ENCODE data around the gene ING2.

The ING2 gene

DNA sequence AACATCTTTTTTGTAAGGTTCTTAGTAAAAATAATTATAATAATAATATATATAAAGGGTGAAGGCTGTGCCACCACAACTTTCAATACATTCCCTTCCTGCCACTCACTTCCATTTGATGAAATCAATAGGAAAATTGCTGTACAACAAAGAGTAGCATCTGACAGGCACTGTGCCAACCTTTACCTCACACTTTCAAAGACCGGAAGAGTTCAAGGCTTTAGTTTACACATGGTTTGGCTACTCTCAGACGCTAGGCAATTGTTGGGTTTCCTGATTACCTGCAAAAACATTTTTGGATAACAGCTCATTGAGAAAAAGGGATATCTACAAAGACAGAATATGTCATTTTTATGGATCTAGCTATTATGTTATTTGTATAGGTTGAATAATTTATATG, 5.5 kb upstream of the ING2 start:
- Histone ChIP-seq H3K27me3 (ENCODE audit: control insufficient read depth in 5 of 5, insufficient read depth in 4 of 5, low read length in 5 of 5) (no peaks in the 10 kb centered on the region), H3K9me3 (ENCODE audit: control insufficient read depth in 5 of 5, low read length in 5 of 5) (no peaks in the 10 kb centered on the region), H3K4me3 (ENCODE audit: low read depth in 1 of 5, low read length in 5 of 5) (no peak overlapping the region), H3K27ac (ENCODE audit: low read depth, low read length) (no peak overlapping the region), H3K36me3 (ENCODE audit: control insufficient read depth in 5 of 5, insufficient read depth in 5 of 5, low read length in 5 of 5) (peaks cover 0 to 5% (median 0%) of the 10 kb centered on the region in 5 donors), H3K4me1 (ENCODE audit: control insufficient read depth in 5 of 5, insufficient read depth in 5 of 5, low read length in 5 of 5) (peaks cover 2 to 26% (median 25%) of the 10 kb centered on the region in 5 donors), H3K9ac (ENCODE audit: low read length in 5 of 5) (no peak overlapping the region)

DNA sequence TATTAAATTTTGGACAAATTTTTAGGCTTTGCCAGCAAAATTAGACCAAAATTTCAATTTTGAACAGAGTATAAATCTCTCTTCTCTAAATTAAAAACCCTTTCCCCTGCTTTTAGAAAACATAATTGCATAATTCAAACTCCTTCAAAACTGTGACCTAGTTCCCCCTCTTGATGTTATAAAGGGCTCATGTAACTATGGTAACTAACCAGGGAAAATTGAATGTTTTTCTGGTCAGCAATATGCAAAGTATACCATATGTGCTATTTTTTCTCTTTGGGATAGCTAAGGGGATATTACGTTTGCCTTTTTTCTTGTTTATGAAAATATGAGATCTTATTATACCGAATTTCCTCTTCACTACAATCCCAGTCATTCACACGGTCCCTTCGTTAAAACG, 5.1 kb upstream of the ING2 start:
- Histone ChIP-seq H3K9me3 (ENCODE audit: control insufficient read depth in 5 of 5, low read length in 5 of 5) (no peaks in the 10 kb centered on the region), H3K4me1 (ENCODE audit: control insufficient read depth in 5 of 5, insufficient read depth in 5 of 5, low read length in 5 of 5) (peaks cover 2 to 26% (median 25%) of the 10 kb centered on the region in 5 donors), H3K27ac (ENCODE audit: low read depth, low read length) (no peak overlapping the region), H3K4me3 (ENCODE audit: low read depth in 1 of 5, low read length in 5 of 5) (no peak overlapping the region), H3K9ac (ENCODE audit: low read length in 5 of 5) (no peak overlapping the region), H3K36me3 (ENCODE audit: control insufficient read depth in 5 of 5, insufficient read depth in 5 of 5, low read length in 5 of 5) (peaks cover 0 to under 1% (median 0%) of the 10 kb centered on the region in 5 donors), H3K27me3 (ENCODE audit: control insufficient read depth in 5 of 5, insufficient read depth in 4 of 5, low read length in 5 of 5) (no peaks in the 10 kb centered on the region)

DNA sequence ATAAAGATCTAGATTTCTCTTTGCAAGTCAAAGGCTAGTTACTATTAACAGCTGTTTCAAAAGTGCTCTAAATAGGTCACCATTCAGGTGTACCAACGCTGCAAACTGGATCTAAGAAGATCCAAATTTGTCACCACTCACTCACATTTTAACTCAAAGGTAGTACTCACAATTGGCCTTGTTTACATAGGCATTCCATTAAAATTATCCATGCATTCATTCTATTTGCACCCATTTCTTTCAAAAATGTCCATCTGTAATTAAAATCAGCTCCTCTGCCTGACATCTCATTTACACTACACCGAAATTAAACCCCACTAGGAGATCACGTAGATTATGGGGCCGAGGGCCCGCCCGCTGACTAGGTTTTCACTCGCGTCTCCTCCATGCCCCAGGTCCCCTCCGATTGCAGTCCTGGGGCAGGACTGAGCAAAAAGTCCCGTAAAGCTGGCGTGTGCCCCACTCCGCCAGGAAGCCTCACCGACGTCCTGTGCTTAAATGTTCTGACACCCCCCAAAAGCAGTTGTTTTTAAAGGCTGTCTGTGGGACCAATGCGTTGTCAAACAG, 1.3 kb upstream of the ING2 start:
- Histone ChIP-seq H3K4me3 (ENCODE audit: low read depth in 1 of 5, low read length in 5 of 5) (peak overlapping the region; percentile 80 to 99 (median 91)), H3K9ac (ENCODE audit: low read length in 5 of 5) (peak overlapping the region; percentile 3 to 94 (median 87)), H3K4me1 (ENCODE audit: control insufficient read depth in 5 of 5, insufficient read depth in 5 of 5, low read length in 5 of 5) (peaks cover 2 to 39% (median 32%) of the 10 kb centered on the region in 5 donors), H3K27ac (ENCODE audit: low read depth, low read length) (peak overlapping the region; percentile 79), H3K9me3 (ENCODE audit: control insufficient read depth in 5 of 5, low read length in 5 of 5) (no peaks in the 10 kb centered on the region), H3K27me3 (ENCODE audit: control insufficient read depth in 5 of 5, insufficient read depth in 4 of 5, low read length in 5 of 5) (no peaks in the 10 kb centered on the region), H3K36me3 (ENCODE audit: control insufficient read depth in 5 of 5, insufficient read depth in 5 of 5, low read length in 5 of 5) (no peaks in the 10 kb centered on the region)

DNA sequence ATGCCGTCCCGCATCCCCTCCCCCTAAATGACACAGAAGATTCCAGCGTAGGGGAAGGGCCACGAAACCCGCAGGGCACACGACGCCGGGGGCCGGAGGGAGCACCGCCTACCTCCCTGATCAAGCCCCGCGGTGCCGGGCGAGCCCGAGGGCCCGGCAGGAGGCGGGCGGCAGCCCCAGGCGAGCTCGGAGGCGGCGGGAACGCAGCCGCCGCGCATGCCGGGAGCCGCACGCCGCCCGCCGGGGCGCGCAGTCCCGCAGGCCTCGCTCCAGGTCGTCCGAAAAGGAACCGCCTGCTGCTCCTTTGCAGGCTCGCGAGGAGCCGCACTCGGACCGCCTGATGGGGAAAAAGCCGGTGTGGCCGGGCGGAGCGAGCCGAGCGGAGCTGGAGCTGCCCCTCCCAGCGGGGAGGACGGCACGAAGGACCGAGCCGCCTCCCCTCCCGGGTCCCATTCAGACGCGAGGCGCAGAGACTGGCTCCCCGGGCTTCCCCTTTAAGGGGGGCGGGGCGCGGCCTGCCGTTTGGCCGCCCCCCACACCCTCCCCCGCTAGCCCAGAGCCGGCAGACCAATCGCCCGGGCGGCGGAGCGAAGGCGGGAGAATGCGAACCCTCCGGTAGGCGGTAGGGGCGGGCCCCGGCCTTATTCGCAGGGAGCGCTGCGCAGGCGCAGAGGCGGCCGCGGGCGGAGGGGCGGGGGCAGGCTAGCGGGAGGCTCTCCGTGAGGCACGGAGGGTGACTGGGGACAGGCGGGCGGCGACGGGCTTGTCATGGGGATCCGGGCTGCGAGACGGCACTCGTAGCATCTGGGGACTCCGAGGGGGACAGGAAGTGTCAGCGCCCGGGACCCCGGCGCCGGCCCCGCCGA, 561 bp upstream of the ING2 start:
- Histone ChIP-seq H3K36me3 (ENCODE audit: control insufficient read depth in 5 of 5, insufficient read depth in 5 of 5, low read length in 5 of 5) (no peaks in the 10 kb centered on the region), H3K4me1 (ENCODE audit: control insufficient read depth in 5 of 5, insufficient read depth in 5 of 5, low read length in 5 of 5) (peaks cover 2 to 39% (median 29%) of the 10 kb centered on the region in 5 donors), H3K9me3 (ENCODE audit: control insufficient read depth in 5 of 5, low read length in 5 of 5) (no peaks in the 10 kb centered on the region), H3K27me3 (ENCODE audit: control insufficient read depth in 5 of 5, insufficient read depth in 4 of 5, low read length in 5 of 5) (no peaks in the 10 kb centered on the region), H3K9ac (ENCODE audit: low read length in 5 of 5) (peak overlapping the region; percentile 3 to 94 (median 91)), H3K4me3 (ENCODE audit: low read depth in 1 of 5, low read length in 5 of 5) (peak overlapping the region; percentile 84 to 99 (median 95)), H3K27ac (ENCODE audit: low read depth, low read length) (peak overlapping the region; percentile 79)

DNA sequence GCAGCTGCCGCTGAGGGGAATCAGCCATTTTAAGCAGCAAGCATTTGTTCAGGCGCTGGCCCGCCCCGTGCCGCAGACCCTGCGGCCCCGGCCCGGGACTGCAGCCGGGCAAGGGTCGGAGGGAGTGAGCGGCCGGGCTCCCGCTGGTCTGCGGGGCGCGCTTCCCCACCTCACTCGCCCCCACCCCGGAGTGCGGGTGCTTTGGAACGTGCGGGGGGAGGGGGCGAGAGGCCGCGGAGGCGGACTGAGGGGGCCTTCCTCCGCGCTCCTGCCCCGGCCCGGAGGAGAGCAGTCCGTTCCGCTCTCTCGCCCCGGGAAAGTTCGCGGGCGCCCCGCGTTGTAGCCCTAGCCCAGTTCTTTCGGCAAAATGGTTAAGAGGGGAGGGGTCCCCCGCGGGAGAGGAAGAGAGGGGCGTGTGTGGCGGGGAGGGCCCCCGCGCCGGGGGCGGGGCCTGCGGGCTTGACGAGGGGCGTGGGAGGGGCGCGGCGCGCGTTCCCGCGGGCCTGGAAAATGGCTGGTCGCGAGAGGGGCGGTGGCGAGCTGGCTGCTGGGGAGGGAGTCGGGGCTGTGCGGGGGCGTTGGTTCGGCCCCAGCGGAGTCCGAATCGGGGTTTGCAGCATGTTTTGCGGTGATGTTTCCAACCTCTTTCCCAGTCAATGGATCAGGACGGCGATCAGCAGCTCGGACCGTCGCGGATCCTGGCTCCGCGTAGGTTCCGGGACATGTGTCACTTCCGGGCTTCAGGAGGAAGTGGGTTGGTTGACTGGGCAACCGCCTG, 942 bp downstream of the ING2 start:
- Histone ChIP-seq H3K27ac (ENCODE audit: low read depth, low read length) (peak overlapping the region; percentile 79), H3K9ac (ENCODE audit: low read length in 5 of 5) (peak overlapping the region in 4 of 5 donors; percentile 79 to 92 (median 88)), H3K27me3 (ENCODE audit: control insufficient read depth in 5 of 5, insufficient read depth in 4 of 5, low read length in 5 of 5) (no peaks in the 10 kb centered on the region), H3K36me3 (ENCODE audit: control insufficient read depth in 5 of 5, insufficient read depth in 5 of 5, low read length in 5 of 5) (peaks cover 4 to 6% (median 6%) of the 10 kb centered on the region in 5 donors), H3K9me3 (ENCODE audit: control insufficient read depth in 5 of 5, low read length in 5 of 5) (no peaks in the 10 kb centered on the region), H3K4me1 (ENCODE audit: control insufficient read depth in 5 of 5, insufficient read depth in 5 of 5, low read length in 5 of 5) (peaks cover 2 to 26% (median 17%) of the 10 kb centered on the region in 5 donors), H3K4me3 (ENCODE audit: low read depth in 1 of 5, low read length in 5 of 5) (peak overlapping the region; percentile 85 to 99 (median 95))

DNA sequence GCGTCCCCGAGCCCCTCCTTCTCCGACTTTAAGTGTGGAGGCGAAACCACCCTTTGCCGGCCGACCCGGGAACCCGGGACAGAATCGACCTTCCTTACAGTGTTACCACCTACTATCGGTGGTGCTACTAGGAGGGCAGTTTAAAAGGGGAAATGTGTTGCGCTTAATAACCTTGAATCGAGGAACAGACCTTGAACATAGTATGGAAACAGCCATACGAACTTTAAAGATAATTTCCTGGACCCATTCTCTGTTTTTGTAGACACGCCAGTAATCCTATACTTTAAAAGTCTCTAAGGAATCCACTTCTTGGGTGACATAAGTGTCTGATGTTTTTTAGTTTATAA, 1.5 kb downstream of the ING2 start:
- Histone ChIP-seq H3K27ac (ENCODE audit: low read depth, low read length) (peak overlapping the region; percentile 79), H3K27me3 (ENCODE audit: control insufficient read depth in 5 of 5, insufficient read depth in 4 of 5, low read length in 5 of 5) (no peaks in the 10 kb centered on the region), H3K36me3 (ENCODE audit: control insufficient read depth in 5 of 5, insufficient read depth in 5 of 5, low read length in 5 of 5) (peaks cover 7 to 12% (median 9%) of the 10 kb centered on the region in 5 donors), H3K9me3 (ENCODE audit: control insufficient read depth in 5 of 5, low read length in 5 of 5) (no peaks in the 10 kb centered on the region), H3K9ac (ENCODE audit: low read length in 5 of 5) (peak overlapping the region; percentile 52 to 92 (median 86)), H3K4me3 (ENCODE audit: low read depth in 1 of 5, low read length in 5 of 5) (peak overlapping the region; percentile 85 to 99 (median 95)), H3K4me1 (ENCODE audit: control insufficient read depth in 5 of 5, insufficient read depth in 5 of 5, low read length in 5 of 5) (peaks cover 2 to 26% (median 17%) of the 10 kb centered on the region in 5 donors)

DNA sequence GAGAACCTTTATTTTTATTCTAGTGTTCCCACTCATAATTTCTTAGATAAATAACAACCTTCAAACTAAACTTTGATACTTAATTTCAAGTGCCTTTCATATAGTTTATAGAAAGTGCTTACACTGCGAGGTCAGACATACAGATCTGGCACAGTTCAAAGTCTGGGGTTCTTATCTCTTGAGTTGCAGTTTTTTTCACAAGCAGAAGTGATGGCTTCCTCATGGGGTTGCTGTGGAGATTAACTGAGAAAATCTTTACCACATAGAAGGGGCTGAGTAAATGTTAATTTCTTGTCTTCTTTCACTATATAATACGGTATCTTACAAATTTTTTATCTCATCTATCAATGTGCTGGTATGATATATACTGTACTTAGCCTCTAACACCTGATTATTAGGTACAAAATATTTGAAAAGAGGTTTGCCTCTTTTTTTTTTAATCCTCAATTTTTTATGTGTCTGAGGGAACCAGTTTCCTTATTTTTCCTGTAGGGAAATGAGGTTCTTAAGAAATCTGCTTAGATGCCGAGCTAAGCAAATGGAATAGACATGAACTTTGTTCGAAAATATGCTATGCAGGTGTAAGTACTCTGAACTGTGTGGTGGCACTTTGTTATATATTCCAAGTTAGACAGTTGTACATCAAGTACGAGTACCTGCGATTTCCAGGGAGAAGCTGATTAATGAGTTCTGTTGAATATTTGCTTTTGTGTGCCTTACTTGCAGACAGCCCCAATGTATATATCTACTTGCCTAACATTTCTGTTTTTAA, 3.3 kb downstream of the ING2 start:
- H3K36me3 ChIP-seq (ENCODE audit: control insufficient read depth in 5 of 5, insufficient read depth in 5 of 5, low read length in 5 of 5): peaks cover 8 to 16% (median 14%) of the 10 kb centered on the region in 5 donors
- no peak overlapping the region for H3K4me3 ChIP-seq (ENCODE audit: low read depth in 1 of 5, low read length in 5 of 5)
- no peaks in the 10 kb centered on the region for H3K9me3 ChIP-seq (ENCODE audit: control insufficient read depth in 5 of 5, low read length in 5 of 5)
- H3K27ac ChIP-seq (ENCODE audit: low read depth, low read length): no peak overlapping the region
- H3K9ac ChIP-seq (ENCODE audit: low read length in 5 of 5): peak overlapping the region in 1 of 5 donors; percentile 32
- H3K27me3 ChIP-seq (ENCODE audit: control insufficient read depth in 5 of 5, insufficient read depth in 4 of 5, low read length in 5 of 5): no peaks in the 10 kb centered on the region
- H3K4me1 ChIP-seq (ENCODE audit: control insufficient read depth in 5 of 5, insufficient read depth in 5 of 5, low read length in 5 of 5): peaks cover 0 to 23% (median 13%) of the 10 kb centered on the region in 5 donors

DNA sequence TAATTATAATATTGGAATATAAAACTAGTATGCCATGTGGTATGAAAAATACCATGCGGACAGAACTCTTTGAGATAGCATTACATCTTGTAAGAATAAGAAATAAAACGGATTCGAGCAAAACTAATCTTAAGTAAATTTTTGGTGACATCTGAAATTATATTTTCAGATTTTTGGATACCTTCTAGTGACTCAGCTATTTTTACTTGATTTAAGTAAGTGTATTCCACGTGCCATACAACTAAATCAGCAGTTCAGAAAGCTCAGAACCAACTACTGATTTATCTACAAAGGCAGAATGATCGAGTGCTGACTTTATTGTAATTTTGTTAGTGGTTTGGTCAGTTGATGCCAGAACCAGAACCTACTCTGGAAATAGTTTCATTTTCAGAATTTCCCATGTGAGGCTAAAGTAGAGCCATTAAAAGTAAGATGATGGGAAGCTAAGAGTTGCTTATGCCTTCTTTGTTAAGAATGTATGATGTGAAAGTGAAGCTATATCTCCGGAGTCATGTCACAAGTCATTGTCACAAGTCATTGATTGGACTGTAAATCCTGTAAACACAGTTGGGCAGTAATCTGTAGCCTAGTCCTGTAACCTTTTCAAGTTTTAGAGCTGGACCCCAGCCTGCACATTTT, 4.0 kb downstream of the ING2 start:
- Histone ChIP-seq H3K4me3 (ENCODE audit: low read depth in 1 of 5, low read length in 5 of 5) (no peak overlapping the region), H3K4me1 (ENCODE audit: control insufficient read depth in 5 of 5, insufficient read depth in 5 of 5, low read length in 5 of 5) (peaks cover 0 to 15% (median 7%) of the 10 kb centered on the region in 5 donors), H3K9me3 (ENCODE audit: control insufficient read depth in 5 of 5, low read length in 5 of 5) (no peaks in the 10 kb centered on the region), H3K9ac (ENCODE audit: low read length in 5 of 5) (no peak overlapping the region), H3K27ac (ENCODE audit: low read depth, low read length) (no peak overlapping the region), H3K27me3 (ENCODE audit: control insufficient read depth in 5 of 5, insufficient read depth in 4 of 5, low read length in 5 of 5) (no peaks in the 10 kb centered on the region), H3K36me3 (ENCODE audit: control insufficient read depth in 5 of 5, insufficient read depth in 5 of 5, low read length in 5 of 5) (peaks cover 8 to 16% (median 14%) of the 10 kb centered on the region in 5 donors)

DNA sequence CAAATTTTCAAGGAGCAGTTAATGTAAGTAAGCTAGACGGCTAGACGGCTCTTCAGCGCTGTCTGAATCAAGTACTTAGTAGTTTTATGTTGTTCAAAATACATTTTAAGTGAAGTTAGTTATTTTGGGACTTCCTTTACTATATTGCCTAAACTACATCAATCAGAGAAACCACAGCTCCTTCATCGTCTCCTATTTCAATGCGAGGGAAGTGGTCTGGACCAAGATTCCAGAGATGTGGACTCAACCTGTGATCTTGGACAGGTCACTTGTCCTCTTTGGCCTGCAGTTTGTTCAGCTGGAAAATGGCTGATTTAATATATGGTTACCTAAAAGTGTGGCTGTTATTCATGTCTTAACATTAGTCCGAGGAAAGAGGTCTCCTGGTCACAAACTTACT, 10.6 kb downstream of the ING2 start:
- H3K27ac ChIP-seq (ENCODE audit: low read depth, low read length): no peak overlapping the region
- no peaks in the 10 kb centered on the region for H3K9me3 ChIP-seq (ENCODE audit: control insufficient read depth in 5 of 5, low read length in 5 of 5)

More for the DNA sequence above, 10.6 kb downstream of the ING2 start:
- no peak overlapping the region for H3K4me3 ChIP-seq (ENCODE audit: low read depth in 1 of 5, low read length in 5 of 5)
- H3K27me3 ChIP-seq (ENCODE audit: control insufficient read depth in 5 of 5, insufficient read depth in 4 of 5, low read length in 5 of 5): no peaks in the 10 kb centered on the region
- no peaks in the 10 kb centered on the region for H3K4me1 ChIP-seq (ENCODE audit: control insufficient read depth in 5 of 5, insufficient read depth in 5 of 5, low read length in 5 of 5)
- peaks cover 8 to 14% (median 13%) of the 10 kb centered on the region in 5 donors for H3K36me3 ChIP-seq (ENCODE audit: control insufficient read depth in 5 of 5, insufficient read depth in 5 of 5, low read length in 5 of 5)
- H3K9ac ChIP-seq (ENCODE audit: low read length in 5 of 5): no peak overlapping the region

All from subcutaneous abdominal adipose tissue (tissue), 5 donors.